GM12865 (cell line): ENCODE data around the gene SLC25A26.

ENCODE experiments used
- DNase-seq: peaks from one replicate; pipeline ENCODE4 v3.0.0; 2010; ENCODE audit warnings: low read depth
- H3K4me3 ChIP-seq: 2 replicates; pipeline ENCODE4 v1.5.1; 2011; ENCODE audit warnings: mild to moderate bottlenecking, low read depth, low read length, control low read depth
- TF ChIP-seq, protein P1 (sequence below): IDR thresholded peaks from 2 replicates; pipeline ENCODE4 v1.5.1; 2011; ENCODE audit warnings: low read length, control low read depth, low read depth, inconsistent platforms; ENCODE audit not compliant: insufficient read depth; ENCODE audit errors: missing control alignments

The SLC25A26 gene

DNA sequence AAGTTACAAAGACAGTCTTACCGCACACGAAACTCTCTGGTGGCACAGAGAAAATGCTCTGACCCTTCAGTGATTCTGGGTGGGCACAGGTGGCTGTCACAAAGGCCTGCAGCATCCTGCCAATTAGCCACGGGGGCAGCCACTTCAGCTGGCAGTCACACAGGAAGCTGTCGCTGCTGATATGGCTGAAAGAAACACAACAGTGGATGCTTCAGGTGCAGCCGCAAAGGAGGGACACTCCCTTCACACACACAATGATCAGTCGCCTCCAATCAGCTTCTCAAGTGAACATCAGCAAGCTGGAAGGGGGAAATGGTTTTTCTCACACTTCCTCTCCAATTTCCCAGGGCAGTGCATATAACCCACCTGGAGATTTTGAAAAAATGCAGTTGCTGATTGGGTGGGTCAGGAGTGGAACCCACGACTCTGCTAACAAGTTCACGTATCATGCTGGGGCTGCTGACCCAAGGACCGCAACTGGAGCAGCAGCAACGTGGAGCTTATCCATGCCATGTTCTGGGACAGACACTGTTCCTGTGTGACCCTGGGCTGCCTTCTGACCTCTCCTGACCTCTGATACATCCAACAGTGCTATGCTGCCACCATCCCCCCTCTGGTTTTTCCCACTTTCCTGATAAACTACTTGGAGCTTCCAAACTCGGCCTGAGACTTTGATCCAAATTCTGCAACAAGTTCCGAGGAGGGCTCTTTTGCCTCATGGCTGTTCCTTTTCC, 173.4 kb downstream of the SLC25A26 start:
- TF ChIP-seq, protein P1, sequence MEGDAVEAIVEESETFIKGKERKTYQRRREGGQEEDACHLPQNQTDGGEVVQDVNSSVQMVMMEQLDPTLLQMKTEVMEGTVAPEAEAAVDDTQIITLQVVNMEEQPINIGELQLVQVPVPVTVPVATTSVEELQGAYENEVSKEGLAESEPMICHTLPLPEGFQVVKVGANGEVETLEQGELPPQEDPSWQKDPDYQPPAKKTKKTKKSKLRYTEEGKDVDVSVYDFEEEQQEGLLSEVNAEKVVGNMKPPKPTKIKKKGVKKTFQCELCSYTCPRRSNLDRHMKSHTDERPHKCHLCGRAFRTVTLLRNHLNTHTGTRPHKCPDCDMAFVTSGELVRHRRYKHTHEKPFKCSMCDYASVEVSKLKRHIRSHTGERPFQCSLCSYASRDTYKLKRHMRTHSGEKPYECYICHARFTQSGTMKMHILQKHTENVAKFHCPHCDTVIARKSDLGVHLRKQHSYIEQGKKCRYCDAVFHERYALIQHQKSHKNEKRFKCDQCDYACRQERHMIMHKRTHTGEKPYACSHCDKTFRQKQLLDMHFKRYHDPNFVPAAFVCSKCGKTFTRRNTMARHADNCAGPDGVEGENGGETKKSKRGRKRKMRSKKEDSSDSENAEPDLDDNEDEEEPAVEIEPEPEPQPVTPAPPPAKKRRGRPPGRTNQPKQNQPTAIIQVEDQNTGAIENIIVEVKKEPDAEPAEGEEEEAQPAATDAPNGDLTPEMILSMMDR = no peak
- no peak overlapping the region for H3K4me3 ChIP-seq
- DNase-seq = peak; percentile 81

GRCh38 chr3:66394753-66395249, 174.0 kb downstream of the SLC25A26 start:
- DNase-seq = no peak
- no peak overlapping the region for H3K4me3 ChIP-seq
- TF ChIP-seq, protein P1 = no peak

DNA sequence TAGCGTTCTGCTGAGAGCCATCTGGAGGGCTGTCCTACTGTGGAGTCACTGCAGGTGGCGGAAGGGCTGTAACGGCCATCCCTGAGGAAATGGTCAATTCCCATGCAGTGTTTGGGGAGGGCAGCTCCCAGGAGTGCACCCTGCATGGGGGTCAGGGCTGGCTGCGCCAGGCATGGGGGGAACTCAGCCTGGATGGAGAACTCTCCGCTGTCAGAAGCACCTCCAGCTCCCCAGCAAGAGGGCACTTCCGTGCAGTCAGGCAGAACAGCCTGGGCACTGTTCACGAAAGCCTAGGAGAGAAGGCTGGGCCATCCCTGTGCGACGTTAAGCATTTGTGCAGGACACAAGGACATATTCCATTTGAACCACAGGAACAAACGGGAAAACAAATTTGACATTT, 174.8 kb downstream of the SLC25A26 start:
- H3K4me3 ChIP-seq = no peak overlapping the region
- TF ChIP-seq, protein P1 = no peak
- DNase-seq = no peak

DNA sequence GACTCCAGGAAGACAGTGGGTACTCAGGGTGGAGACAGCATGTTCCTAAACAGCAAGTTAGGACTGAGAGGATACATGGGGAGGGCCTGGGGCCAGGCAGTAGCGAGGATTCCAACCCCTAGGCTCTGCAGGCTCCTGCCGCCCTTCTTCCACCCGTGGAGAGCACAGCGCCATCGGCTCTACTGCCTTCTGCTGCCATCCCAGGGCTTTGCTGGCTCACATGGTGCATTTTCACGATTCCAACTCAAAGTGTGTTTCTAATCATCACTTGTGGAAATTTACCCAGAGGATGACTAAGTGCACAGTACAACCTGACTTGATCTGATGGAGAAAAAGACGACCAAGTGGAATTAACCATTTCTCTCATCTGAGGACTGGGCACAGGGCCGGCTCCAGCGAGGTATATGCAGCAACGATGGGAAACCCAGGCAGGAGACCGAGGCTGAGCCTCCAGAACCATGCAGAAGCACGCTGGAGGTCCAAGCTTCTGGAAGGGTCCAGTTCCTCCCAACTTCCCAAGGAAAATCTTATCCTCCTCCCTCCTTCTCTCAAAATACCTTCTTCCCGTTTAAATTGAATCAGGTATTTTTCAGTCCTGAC, 175.5 kb downstream of the SLC25A26 start:
- TF ChIP-seq, protein P1 = no peak

DNA sequence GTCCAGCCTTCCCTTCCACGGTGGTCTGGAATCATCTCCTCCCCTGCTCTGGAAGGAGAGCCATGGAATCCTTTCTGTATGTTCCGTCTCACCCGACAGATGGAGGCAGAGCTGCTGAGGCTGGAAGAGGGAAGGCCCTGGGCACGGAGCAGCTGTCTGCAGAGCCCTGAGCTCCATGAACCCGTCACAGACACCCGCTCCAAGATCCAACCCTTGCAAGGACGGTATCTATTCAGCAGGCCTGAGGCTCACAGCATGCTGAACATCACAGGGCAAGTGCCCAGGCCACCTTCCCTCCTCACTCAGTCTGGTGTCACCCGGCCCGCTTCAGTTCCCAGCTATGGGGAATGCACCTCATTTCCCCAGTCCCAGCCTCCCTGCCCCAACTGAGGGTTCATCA, 176.1 kb downstream of the SLC25A26 start:
- TF ChIP-seq, protein P1 = no peak

More for the DNA sequence above, 175.5 kb downstream of the SLC25A26 start:
- H3K4me3 ChIP-seq = no peak overlapping the region
- no peak for DNase-seq

GRCh38 chr3:66397745-66398144, 176.9 kb downstream of the SLC25A26 start:
- DNase-seq = no peak
- TF ChIP-seq, protein P1 = no peak

More for the DNA sequence above, 176.1 kb downstream of the SLC25A26 start:
- no peak for DNase-seq
- H3K4me3 ChIP-seq = no peak overlapping the region

More at GRCh38 chr3:66397745-66398144, 176.9 kb downstream of the SLC25A26 start:
- H3K4me3 ChIP-seq = no peak overlapping the region
